Fibroblast of villous mesenchyme (primary cell): Measurements from ENCODE around the gene WRAP73. TPM values are rescaled to one million over a fixed set of nuclear protein-coding genes. Genes with fewer than 3 reads are reported as not detected.

Source experiments
- DNase-seq: peaks from one replicate; pipeline ENCODE4 v3.0.0-alpha.2; 2010; ENCODE audit warnings: low read depth
- H3K4me3 ChIP-seq: 2 replicates; pipeline ENCODE4 v1.5.1; 2011; ENCODE audit warnings: low read depth, mild to moderate bottlenecking, low read length
- CTCF ChIP-seq: IDR thresholded peaks from 2 replicates; pipeline ENCODE4 v1.5.1; 2012; ENCODE audit warnings: low read depth, mild to moderate bottlenecking, low read length; ENCODE audit not compliant: insufficient read depth
- total RNA-seq: library from RNA; depleted of rRNA; stranded (reverse); fragments of >200 nt; gene quantifications from 2 replicates; pipeline ENCODE4 v1.2.3, GENCODE V29; 2012

WRAP73 gene
- total RNA-seq, 1 donor, result 12.5 TPM

DNA sequence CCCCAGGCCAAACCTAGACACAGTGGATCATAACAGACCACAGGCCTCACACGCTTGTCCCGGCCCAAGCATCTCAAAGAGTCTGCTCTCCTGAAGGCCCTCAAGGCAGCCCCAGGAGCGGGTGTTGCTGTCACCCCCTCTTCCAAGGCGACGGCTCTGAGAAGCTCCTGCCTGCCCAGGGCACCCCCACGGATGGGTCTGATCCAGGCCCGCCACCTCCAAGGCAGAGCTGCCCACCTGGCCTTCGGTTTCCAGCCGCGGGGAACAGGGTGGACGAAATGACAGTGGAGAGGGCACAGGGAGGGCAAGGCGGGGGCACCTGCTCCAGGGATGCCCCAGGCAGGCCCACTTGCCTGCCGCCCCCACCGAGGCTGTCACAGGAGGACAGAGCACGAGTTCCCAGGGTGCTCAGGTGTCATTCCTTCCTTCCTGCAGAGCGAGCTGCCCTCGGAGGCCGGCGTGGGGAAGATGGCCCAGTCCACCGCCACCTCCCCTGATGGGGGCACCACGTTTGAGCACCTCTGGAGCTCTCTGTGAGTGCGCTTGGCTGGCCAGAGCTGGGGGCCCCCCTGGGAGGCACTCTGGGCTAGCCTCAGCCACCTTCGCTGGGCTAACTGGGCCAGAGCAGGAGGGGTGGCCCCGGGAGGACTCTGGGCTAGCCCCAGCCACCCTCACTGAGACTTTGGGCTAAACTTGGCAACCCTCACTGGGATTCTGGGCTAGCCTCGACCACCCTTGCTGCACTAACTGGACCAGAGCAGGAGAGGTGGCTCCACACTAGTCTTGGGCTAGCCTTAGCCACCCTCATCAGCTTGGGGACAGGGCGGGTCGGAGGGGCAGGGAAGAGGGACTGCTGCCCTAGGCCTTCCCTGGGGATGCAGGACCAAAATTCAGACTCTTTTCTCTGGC is 32.2 kb upstream of the WRAP73 start:
- no peak for TF ChIP-seq CTCF
- no peak overlapping the region for H3K4me3 ChIP-seq
- DNase-seq, result no peak

DNA sequence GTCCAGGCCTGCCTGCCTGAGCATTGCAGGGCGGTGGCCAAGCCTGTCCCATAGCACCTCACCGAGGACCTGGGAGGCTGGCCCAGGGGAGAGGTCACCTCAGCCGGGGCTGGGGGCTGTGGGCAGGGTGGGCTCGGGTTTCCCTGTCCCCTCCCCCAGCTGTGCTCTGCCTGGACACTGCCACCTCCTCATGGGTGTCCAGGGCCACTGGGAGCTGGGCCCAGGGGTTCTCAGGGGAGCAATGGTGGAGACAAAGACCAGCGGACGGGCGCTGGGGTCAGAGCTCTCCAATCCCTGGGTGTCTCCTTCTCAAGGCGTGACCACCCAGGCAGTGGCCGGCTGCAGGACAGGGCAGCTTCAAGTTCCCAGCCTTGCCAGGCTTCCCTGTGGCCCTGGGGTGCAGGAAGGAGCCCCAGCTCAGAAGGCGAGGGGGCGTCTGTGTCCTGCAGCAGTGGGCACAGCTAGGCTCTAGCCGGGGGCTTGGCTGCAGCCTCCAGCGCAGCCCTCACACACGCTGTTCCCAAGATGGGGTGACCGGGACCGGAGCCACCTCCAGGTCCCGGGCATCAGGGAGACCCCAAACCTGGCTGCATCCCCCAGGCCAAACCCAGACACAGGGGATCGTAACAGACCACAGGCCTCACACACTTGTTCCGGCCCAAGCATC is 31.5 kb upstream of the WRAP73 start:
- no peak overlapping the region for H3K4me3 ChIP-seq
- no peak for DNase-seq
- TF ChIP-seq CTCF, result no peak

DNA sequence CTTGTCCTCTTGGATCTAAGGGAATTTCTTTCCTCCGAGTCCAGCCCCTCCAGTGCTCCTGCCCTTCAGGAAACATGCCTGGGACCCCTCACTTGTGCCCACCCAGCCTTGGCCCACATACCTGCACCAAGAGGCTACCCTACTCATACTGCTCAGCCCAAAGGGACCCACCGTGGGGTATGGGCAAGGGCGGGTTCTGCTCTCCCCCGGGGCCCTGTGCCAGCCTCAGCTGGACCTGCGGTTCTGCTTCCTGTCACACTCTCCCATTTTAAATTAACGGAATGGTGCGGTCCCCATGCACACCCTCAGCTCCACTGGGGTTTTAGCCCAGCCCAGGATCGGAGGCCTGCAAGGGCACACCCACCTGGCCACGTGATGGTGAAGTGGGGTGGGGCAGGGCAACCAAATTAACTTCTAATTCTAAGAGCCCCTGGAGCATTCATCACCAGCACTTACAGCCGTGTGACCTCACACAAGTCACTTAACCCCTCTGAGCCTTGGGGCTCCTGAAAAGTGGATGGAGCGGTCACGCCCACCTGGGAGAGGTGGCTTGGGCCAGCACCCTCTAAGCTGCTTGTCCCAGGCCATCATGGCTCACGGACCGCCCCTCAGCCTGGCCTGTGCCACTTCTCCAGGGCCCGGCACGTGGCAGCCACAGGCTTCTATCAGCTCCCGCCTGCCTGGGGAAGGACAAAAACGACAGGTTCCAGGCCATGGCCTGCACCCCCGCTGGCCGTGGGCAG is 30.8 kb upstream of the WRAP73 start:
- H3K4me3 ChIP-seq, result no peak overlapping the region
- TF ChIP-seq CTCF, result no peak
- no peak for DNase-seq

GRCh38 chr1:3679799-3680453 is 30.0 kb upstream of the WRAP73 start:
- TF ChIP-seq CTCF, result no peak
- H3K4me3 ChIP-seq, result no peak overlapping the region

DNA sequence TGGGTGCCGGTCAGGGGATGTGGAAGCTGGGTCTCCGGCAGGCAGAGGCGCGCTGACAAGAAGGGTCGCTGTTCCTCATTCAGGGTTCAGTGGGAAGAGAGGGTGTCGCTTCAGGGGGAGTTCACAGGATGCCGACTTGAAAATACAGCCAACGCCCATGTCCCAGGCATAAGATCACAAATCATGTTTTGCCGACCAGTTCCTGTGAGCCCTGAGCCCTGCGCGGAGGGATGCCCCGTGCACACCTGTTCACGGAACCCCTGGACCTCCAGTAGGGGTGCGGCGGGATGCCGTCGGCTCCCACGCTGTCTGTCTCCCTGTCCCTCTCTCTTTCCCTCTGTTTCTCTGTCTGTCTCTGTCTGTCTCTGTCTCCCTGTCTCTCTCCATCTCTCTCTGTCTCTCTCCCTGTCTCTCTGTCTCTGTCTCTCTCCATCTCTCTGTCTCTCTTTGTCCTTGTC is 29.2 kb upstream of the WRAP73 start:
- no peak overlapping the region for H3K4me3 ChIP-seq
- no peak for DNase-seq
- no peak for TF ChIP-seq CTCF

More at GRCh38 chr1:3679799-3680453, 30.0 kb upstream of the WRAP73 start:
- DNase-seq, result no peak
